Mammary epithelial cell (primary cell): ENCODE results near the gene ERGIC1.

Experiments used
- EZH2 ChIP-seq: IDR thresholded peaks from 2 replicates; pipeline ENCODE4 v1.6.1; 2012; ENCODE audit warnings: low read length, inconsistent platforms, borderline replicate concordance
- TF ChIP-seq, protein P1 (sequence below), 2 donors: IDR thresholded peaks in 1 of 2; conservative IDR thresholded peaks in 1 of 2; 2 replicates each; pipeline ENCODE4 v1.5.1; 2011 to 2012; ENCODE audit warnings: inconsistent platforms in 2 of 2, low read length in 2 of 2, mild to moderate bottlenecking in 2 of 2, control low read depth in 1 of 2, low read depth in 1 of 2; ENCODE audit not compliant: insufficient read depth in 1 of 2; ENCODE audit errors: extremely low read depth in 1 of 2

DNA sequence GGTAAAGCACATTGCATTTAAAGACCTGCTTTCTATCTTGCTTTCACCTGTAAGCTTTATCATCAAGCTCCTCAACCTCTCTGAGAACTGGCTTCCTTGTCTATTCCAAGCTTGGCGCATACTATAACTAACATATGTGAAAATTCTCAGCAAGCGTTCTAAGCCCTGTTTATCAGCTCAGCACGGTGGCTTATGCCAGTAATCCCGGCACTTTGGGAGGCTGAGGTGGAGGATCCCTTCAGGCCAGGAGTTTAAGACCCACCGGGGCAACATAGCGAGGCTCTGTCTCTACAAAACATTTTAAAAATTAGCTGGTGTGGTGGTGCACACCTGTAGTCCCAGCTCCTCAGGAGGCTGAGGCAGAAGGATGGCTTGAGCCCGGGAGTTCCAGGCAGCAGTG, 147.9 kb downstream of the ERGIC1 start:
- TF ChIP-seq EZH2 = no peak
- TF ChIP-seq, protein P1, sequence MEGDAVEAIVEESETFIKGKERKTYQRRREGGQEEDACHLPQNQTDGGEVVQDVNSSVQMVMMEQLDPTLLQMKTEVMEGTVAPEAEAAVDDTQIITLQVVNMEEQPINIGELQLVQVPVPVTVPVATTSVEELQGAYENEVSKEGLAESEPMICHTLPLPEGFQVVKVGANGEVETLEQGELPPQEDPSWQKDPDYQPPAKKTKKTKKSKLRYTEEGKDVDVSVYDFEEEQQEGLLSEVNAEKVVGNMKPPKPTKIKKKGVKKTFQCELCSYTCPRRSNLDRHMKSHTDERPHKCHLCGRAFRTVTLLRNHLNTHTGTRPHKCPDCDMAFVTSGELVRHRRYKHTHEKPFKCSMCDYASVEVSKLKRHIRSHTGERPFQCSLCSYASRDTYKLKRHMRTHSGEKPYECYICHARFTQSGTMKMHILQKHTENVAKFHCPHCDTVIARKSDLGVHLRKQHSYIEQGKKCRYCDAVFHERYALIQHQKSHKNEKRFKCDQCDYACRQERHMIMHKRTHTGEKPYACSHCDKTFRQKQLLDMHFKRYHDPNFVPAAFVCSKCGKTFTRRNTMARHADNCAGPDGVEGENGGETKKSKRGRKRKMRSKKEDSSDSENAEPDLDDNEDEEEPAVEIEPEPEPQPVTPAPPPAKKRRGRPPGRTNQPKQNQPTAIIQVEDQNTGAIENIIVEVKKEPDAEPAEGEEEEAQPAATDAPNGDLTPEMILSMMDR (conservative IDR thresholded peaks at IDR 0.05 in 1 of 2, IDR thresholded peaks at IDR 0.05 in 1 of 2; ENCODE audit: extremely low read depth in 1 of 2, insufficient read depth in 1 of 2, low read depth in 1 of 2, low read length in 2 of 2) = no peak
